ENCODE measurements around the gene RAB6B. TPM values are rescaled to one million over a fixed set of nuclear protein-coding genes. Genes with fewer than 3 reads are reported as not detected.

Gene RAB6B
- total RNA-seq, 4 donors from 2014 or later = 0.53 to 1.2 (median 0.81) TPM

DNA sequence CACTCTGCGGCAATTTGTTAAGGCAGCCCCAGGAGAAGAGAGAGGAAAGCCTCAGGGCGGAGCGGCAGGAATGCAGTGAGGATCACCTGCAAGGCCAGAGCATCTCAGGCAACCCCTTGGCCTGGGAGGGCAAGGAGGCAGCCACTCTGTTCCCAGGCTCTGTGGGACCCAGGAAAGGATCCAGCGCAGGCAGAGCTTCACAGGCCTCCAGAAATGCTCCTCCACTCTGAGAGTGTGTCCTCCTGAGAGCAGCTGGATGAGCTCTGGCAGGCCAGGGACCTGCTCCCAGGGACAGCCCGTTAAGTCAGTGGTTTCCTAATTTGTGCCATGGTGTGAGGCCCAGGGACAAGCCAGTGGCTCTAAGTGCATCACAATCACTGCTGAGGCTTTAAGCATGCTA is 35.2 kb downstream of the RAB6B start:
- Histone ChIP-seq H3K36me3 (no peaks in the 10 kb centered on the region), H3K27me3 (no peaks in the 10 kb centered on the region), H3K27ac (no peak overlapping the region), H3K4me3 (no peak overlapping the region), H3K4me1 (no peaks in the 10 kb centered on the region), H3K9me3 (no peaks in the 10 kb centered on the region)
- TF ChIP-seq, protein P1, sequence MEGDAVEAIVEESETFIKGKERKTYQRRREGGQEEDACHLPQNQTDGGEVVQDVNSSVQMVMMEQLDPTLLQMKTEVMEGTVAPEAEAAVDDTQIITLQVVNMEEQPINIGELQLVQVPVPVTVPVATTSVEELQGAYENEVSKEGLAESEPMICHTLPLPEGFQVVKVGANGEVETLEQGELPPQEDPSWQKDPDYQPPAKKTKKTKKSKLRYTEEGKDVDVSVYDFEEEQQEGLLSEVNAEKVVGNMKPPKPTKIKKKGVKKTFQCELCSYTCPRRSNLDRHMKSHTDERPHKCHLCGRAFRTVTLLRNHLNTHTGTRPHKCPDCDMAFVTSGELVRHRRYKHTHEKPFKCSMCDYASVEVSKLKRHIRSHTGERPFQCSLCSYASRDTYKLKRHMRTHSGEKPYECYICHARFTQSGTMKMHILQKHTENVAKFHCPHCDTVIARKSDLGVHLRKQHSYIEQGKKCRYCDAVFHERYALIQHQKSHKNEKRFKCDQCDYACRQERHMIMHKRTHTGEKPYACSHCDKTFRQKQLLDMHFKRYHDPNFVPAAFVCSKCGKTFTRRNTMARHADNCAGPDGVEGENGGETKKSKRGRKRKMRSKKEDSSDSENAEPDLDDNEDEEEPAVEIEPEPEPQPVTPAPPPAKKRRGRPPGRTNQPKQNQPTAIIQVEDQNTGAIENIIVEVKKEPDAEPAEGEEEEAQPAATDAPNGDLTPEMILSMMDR (IDR thresholded peaks at IDR 0.05) = no peak
- no peak for TF ChIP-seq POLR2A (IDR thresholded peaks at IDR 0.05)
- DNase-seq = peak in 1 of 3 donors; percentile 32

DNA sequence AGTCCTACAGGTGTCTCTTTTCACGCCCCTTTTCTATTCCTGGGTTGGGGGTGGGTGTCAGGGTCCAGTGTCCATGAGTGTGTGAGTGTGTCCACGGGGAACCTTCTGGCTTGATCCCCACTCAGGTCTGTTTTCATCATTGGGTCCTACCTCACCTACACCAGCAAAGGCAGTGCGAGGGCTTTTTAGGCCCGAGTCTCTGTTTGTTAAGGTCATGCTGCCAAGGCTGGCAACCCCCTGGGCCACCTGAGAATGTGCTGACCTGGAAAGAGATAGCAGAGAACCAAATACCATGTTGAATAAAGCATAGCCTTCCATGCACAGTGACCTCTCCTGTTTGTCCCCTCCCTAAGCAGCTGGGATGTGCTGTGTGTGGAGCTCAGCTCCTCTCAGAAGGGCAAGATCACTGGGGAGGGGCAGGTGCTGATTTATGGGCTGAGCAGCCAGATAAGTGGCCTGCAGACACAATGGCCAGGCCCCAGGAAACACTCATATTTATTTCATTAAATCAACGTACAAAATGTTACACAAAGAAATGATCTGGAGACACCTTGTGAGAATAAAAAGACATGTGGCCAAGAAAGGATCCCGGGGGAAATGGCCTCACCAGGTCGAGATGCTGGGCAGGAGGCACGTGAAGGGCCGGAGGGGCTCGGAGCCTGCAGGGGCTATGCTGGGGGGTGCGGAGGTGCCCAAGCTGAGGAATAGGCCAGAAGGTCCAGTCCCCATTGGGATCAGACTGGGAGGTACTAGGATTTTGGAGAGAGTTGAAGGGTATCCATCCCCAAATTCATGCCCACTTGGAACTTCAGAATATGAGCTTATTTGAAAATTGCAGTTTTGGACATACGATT is 36.1 kb downstream of the RAB6B start:
- Histone ChIP-seq H3K9me3 (no peaks in the 10 kb centered on the region), H3K27ac (no peak overlapping the region), H3K27me3 (no peaks in the 10 kb centered on the region), H3K4me1 (no peaks in the 10 kb centered on the region), H3K4me3 (no peak overlapping the region), H3K36me3 (no peaks in the 10 kb centered on the region)
- no peak for TF ChIP-seq POLR2A (IDR thresholded peaks at IDR 0.05)
- TF ChIP-seq, protein P1 (IDR thresholded peaks at IDR 0.05) = no peak
- DNase-seq = peak in 1 of 3 donors; percentile 33

DNA sequence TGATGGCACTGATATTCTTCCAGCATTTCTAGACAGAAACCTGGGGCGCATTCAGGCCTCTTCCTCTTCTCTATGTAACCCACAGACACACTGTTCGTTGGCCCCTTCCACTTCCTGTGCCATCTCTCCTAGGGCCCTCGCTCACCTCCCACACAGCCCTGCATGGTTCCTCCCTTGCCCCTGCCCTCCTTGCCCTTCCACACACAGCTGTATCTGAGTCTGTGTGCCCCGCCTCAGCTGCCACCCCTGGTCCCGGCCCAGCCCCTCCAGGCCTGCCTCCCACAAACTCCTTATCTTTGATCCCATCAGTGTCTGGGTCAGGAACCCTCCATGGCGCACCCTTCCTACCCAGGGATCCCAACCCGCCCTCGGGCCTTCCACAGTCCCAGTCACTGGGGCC is 37.9 kb downstream of the RAB6B start:
- H3K4me3 ChIP-seq = no peak overlapping the region
- H3K27ac ChIP-seq = no peak overlapping the region
- H3K9me3 ChIP-seq = no peaks in the 10 kb centered on the region
- TF ChIP-seq, protein P1 (IDR thresholded peaks at IDR 0.05) = no peak
- no peak for TF ChIP-seq POLR2A (IDR thresholded peaks at IDR 0.05)
- no peaks in the 10 kb centered on the region for H3K4me1 ChIP-seq
- peak in 1 of 3 donors; percentile 34 for DNase-seq
- H3K27me3 ChIP-seq = no peaks in the 10 kb centered on the region
- no peaks in the 10 kb centered on the region for H3K36me3 ChIP-seq

DNA sequence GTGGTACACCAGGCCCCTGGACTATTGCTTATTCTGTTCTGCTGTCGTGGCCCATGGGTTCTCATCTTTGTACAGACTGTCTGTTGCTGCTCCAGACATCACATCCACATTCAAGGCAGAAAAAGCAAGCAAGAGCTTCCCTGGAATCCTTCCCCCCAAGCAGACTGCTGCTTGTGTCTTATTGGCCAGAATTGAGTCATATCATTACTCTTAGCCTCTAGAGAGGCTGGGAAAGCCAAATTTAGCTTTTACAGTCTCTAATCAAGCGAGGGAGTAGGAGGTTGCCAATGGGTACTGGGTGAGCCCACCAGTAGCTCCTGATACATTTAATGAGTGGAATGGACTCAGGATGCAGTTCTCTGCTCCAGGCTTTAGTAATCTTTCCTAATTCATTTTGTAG is 39.4 kb downstream of the RAB6B start:
- no peaks in the 10 kb centered on the region for H3K36me3 ChIP-seq
- H3K9me3 ChIP-seq = no peaks in the 10 kb centered on the region
- H3K27ac ChIP-seq = no peak overlapping the region
- DNase-seq = no peak
- no peaks in the 10 kb centered on the region for H3K27me3 ChIP-seq
- no peak for TF ChIP-seq POLR2A (IDR thresholded peaks at IDR 0.05)
- TF ChIP-seq, protein P1 (IDR thresholded peaks at IDR 0.05) = no peak
- no peaks in the 10 kb centered on the region for H3K4me1 ChIP-seq
- H3K4me3 ChIP-seq = no peak overlapping the region

DNA sequence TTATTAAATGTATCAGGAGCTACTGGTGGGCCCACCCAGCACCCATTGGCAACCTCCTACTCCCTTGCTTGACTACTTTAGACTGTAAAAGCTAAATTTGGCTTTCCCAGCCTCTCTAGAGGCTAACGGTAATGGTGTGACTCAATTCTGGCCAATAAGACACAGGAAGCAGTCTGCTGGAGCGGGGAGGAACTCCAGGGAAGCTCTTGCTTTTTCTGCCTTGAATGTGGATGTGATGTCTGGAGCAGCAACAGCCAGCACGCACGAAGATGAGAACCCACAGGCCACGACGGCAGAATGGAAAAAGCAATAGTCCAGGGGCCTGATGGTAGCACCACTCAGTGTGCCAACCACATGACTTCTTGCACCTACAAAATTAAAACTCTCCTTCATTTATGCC is 39.9 kb downstream of the RAB6B start:
- Histone ChIP-seq H3K4me1 (no peaks in the 10 kb centered on the region), H3K27me3 (no peaks in the 10 kb centered on the region), H3K9me3 (no peaks in the 10 kb centered on the region), H3K36me3 (no peaks in the 10 kb centered on the region), H3K4me3 (no peak overlapping the region), H3K27ac (no peak overlapping the region)
- TF ChIP-seq, protein P1 (IDR thresholded peaks at IDR 0.05) = no peak
- no peak for TF ChIP-seq POLR2A (IDR thresholded peaks at IDR 0.05)
- DNase-seq = no peak
